A549 (cell line): ENCODE measurements around the gene CEP162.

Experiments
- EP300 ChIP-seq, 2 experiments: fragments of >200 bp; sonication (Bioruptor Twin); formaldehyde crosslinking; IDR thresholded peaks; 2 replicates in 1 of 2; 3 replicates in 1 of 2; pipeline ENCODE4 v1.6.1; 2016 to 2017
- KDM1A ChIP-seq: fragments of 200-600 bp; sonication (generic); IDR thresholded peaks from 2 replicates; pipeline ENCODE4 v1.6.1; 2016; ENCODE audit warnings: low read depth, mild to moderate bottlenecking
- KDM5A ChIP-seq: fragments of 200-600 bp; sonication (generic); IDR thresholded peaks from 2 replicates; pipeline ENCODE4 v1.6.1; 2016; ENCODE audit warnings: antibody characterized with exemption, mild to moderate bottlenecking
- NR3C1 ChIP-seq: fragments of >200 bp; sonication (Bioruptor Twin); formaldehyde crosslinking; IDR thresholded peaks from 3 replicates; pipeline ENCODE4 v1.6.1; 2017
- POLR2A ChIP-seq: IDR thresholded peaks from 2 replicates; pipeline ENCODE4 v1.6.1; 2012; ENCODE audit warnings: mild to moderate bottlenecking, low read length
- RFX5 ChIP-seq: fragments of 450-650 bp; IDR thresholded peaks from 2 replicates; pipeline ENCODE4 v1.7.1; 2014; ENCODE audit warnings: antibody characterized with exemption, mild to moderate bottlenecking, moderate library complexity
- RNF2 ChIP-seq: fragments of 200-600 bp; sonication (generic); IDR thresholded peaks from 2 replicates; pipeline ENCODE4 v1.6.1; 2016; ENCODE audit warnings: low read depth, mild to moderate bottlenecking, antibody characterized with exemption, moderate library complexity, borderline replicate concordance
- TF ChIP-seq, protein P1 (sequence below): fragments of 450-650 bp; IDR thresholded peaks from 2 replicates; pipeline ENCODE4 v1.6.1; 2014; ENCODE audit warnings: antibody characterized with exemption
- TF ChIP-seq, protein P2 (sequence below): fragments of >200 bp; sonication (Bioruptor Twin); formaldehyde crosslinking; IDR thresholded peaks from 3 replicates; pipeline ENCODE4 v1.5.1; 2016
- TF ChIP-seq, protein P3 (sequence below): fragments of 150-350 bp; IDR thresholded peaks from 2 replicates; pipeline ENCODE4 v1.6.1; 2014; ENCODE audit warnings: low read depth, mild to moderate bottlenecking, low read length

- TF ChIP-seq POLR2A: no peak
- no peak for TF ChIP-seq NR3C1
- TF ChIP-seq, protein P1, sequence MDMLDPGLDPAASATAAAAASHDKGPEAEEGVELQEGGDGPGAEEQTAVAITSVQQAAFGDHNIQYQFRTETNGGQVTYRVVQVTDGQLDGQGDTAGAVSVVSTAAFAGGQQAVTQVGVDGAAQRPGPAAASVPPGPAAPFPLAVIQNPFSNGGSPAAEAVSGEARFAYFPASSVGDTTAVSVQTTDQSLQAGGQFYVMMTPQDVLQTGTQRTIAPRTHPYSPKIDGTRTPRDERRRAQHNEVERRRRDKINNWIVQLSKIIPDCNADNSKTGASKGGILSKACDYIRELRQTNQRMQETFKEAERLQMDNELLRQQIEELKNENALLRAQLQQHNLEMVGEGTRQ: no peak
- TF ChIP-seq, protein P2, sequence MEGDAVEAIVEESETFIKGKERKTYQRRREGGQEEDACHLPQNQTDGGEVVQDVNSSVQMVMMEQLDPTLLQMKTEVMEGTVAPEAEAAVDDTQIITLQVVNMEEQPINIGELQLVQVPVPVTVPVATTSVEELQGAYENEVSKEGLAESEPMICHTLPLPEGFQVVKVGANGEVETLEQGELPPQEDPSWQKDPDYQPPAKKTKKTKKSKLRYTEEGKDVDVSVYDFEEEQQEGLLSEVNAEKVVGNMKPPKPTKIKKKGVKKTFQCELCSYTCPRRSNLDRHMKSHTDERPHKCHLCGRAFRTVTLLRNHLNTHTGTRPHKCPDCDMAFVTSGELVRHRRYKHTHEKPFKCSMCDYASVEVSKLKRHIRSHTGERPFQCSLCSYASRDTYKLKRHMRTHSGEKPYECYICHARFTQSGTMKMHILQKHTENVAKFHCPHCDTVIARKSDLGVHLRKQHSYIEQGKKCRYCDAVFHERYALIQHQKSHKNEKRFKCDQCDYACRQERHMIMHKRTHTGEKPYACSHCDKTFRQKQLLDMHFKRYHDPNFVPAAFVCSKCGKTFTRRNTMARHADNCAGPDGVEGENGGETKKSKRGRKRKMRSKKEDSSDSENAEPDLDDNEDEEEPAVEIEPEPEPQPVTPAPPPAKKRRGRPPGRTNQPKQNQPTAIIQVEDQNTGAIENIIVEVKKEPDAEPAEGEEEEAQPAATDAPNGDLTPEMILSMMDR: no peak
- TF ChIP-seq KDM1A: no peak
- TF ChIP-seq, protein P3, sequence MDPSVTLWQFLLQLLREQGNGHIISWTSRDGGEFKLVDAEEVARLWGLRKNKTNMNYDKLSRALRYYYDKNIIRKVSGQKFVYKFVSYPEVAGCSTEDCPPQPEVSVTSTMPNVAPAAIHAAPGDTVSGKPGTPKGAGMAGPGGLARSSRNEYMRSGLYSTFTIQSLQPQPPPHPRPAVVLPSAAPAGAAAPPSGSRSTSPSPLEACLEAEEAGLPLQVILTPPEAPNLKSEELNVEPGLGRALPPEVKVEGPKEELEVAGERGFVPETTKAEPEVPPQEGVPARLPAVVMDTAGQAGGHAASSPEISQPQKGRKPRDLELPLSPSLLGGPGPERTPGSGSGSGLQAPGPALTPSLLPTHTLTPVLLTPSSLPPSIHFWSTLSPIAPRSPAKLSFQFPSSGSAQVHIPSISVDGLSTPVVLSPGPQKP: no peak
- no peak for TF ChIP-seq RFX5
- TF ChIP-seq RNF2: no peak
- no peak for TF ChIP-seq EP300 (IDR thresholded peaks at IDR 0.05)
- TF ChIP-seq KDM5A: no peak
These were observed 14.2 kb downstream of the CEP162 start for GRCh38 chr6:84213217-84213616.
